ENCODE data around the gene JAML.
"Not testable (repeated sequence)": the region's sequence is repeated elsewhere in the genome, so short reads cannot be mapped to it uniquely, and the experiment has no call there.

The JAML gene

DNA sequence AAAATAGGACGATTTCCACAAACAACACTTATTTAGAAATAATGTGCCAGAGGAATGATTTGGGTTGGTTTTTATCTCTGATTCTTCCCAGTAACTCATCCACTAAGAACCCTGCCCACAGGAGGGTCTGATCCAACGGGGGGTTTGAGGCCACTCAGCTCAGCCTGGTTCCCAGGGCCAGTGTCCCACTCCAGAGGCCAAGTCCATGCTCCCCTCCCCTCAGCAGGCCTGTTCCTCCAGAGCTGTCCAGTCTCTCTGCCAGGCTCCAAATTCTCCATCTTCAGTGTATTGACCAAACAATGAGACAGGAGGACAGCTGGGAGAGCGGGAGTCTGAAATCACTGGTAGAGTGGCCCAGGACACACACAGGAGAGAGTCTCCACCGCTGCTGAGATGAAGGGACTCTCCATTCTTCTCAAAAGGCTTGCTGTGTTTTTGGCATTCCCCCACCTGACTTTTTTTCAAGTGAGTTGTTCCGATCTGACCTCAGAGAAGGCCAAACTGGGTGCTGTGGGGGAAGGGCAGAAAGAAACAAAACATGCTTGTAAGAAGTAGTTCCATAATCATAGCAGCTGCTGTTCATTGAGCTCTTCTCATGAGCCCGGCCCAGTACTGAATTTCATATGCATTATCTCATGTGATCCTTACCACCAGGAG is 30.8 kb downstream of the JAML start:
- DNase-seq (ENCODE audit: low read depth, low spot score): no peak

DNA sequence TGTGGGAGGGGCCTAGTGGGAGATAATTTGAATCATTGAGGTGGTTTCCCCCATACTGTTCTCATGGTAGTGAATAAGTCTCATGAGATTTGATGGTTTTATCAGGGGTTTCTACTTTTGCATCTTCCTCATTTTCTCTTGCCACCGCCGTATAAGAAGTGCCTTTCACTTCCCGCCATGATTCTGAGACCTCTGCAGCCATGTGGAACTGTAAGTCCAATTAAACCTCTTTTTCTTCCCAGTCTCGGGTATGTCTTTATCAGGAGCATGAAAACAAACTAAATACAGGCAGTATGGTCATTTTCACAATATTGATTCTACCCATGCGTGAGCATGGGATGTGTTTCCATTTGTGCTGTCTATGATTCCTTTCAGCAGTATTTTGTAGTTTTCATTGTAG is 32.0 kb downstream of the JAML start:
- DNase-seq (ENCODE audit: low read depth, low spot score): not testable (repeated sequence)

DNA sequence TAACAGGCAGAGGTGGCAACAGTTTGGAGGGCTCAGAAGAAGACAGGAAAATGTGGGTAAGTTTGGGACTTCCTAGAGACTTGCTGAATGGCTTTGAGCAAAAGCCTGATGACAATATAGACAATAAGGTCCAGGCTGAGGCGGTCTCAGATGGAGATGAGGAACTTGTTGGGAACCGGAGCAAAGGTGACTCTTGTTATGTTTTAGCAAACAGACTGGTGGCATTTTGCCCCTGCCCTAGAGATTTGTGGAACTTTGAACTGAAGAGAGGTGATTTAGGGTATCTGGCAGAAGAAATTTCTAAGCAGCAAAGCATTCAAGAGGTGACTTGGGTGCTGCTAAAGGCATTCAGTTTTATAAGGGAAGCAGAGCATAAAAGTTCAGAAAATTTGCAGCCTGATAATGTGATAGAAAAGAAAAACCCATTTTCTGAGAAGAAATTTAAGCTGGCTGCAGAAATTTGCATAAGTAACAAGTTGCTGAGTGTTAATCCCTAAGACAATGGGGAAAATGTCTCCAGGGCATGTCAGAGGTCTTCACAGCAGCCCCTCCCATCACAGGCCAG is 33.8 kb downstream of the JAML start:
- not testable (repeated sequence) for DNase-seq (ENCODE audit: low read depth, low spot score)

DNA sequence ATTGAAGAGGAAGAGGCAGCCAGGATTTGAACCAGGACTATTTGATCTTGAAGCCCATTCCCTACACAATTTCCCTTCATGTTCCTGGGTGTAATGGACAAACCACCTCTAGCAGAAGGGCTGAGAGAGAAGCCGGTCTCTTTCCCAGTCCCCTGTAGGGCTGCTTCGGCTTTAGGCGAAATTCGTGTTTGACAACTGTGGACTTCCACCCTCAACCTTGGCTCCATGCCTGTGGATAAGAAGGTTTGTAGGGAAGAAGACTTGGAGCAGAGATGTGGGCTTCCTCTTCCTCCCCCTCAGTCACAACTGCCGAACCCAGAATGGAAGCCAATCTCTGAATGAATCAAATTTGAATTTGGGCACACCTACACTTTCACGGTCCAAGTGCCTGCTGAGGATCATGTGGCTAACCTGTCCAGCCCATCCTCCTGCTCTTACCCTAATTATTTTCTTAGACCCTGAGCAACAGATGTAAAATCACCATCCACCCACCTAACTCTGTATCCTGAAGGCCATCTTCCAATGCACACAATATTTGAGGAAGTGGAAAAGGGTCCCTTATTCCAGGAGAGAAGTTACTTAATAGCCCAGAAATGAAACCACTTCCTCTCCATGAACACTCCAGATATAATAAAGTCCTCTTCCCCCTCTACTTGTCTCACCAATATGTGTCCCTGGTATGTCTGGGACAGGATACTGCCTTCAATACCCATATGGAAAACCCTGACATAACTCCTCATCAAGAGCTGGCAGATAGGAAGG is 38.3 kb downstream of the JAML start:
- no peak for DNase-seq (ENCODE audit: low read depth, low spot score)

DNA sequence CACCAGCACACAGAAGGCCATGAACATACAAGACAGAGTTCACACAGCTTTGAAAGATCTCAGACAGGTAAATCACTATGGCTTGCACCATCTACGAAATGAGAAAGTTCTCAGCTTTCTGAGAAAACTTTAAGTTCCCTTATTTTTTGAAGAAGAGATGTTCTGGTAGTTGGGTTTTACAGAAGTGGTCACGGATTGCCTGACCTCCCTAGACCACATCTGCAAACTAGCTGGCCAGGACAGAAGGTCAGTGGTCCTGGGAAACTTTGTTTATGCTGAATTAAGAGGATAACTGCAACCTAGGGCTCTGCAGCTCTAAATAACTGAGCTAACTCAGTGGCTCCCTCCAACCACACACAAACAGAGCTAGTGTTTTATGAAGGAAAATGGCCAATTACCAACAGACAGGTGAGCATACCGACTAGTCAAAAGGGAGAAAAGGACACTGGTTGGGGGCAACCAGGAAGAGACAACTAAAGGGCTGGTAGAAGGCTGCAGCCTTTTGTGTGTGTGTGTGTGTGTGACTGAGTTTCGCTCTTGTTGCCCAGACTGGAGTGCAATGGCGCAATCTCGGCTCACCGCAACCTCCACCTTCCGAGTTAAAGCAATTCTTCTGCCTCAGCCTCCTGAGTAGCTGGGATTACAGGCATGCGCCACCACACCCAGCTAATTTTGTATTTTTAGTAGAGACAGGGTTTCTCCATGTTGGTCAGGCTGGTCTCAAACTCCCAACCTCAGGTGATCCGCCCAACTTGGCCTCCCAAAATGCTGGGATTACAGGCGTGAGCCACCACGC is 39.8 kb downstream of the JAML start:
- no peak for DNase-seq (ENCODE audit: low read depth, low spot score)

DNA sequence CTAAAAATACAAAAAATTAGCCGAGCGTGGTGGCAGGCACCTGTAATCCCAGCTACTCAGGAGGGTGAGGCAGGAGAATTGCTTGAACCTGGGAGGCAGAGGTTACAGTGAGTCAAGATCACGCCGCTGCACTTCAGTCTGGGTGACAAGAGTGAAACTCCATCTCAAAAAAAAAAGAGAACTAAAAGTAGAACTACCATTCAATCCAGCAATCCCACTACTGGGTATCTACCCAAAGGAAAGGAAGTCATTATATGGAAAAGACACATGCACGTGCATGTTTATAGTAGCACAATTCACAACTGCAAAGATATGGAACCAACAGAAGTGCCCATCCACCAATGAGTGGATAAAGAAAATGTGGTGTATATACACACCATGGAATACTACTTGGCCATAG is 41.1 kb downstream of the JAML start:
- not testable (repeated sequence) for DNase-seq (ENCODE audit: low read depth, low spot score)

DNA sequence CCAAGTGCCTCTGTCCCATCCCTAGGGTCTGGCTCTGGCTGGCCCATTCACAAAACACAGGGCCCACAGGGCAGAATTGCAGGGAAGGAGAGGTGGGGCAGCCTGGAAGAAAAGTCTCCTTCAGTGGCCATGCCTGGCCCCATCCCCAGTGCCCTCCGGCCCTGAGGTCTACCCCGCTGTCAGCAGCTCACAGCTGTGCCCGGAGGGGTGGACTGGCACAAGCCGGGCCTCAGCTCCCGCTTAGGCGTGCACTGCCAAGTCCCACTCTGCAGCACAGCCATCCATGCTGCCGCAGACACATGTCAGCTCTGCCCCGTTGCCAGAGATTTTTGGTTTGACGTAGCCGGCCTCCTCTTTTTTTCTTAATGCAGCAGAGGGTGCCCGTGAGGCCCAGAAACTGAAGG is 44.5 kb downstream of the JAML start:
- peak; percentile 73 for DNase-seq (ENCODE audit: low read depth, low spot score)

DNA sequence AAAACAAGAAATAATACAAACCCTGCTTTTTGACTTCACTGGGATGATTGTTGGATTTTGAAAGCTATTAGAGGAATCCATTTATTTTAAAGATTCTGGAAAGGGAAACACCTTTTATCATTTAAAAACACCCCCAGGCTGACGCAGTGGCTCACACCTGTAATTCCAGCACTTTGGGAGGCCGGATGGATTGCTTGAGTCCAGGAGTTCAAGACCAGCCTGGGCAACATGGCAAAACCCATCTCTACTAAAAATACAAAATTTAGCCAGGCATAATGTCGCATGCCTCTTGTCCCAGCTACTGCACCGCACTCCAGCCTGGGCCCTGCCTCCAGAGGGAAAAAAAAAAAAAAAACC is 48.1 kb downstream of the JAML start:
- no peak for DNase-seq (ENCODE audit: low read depth, low spot score)

DNA sequence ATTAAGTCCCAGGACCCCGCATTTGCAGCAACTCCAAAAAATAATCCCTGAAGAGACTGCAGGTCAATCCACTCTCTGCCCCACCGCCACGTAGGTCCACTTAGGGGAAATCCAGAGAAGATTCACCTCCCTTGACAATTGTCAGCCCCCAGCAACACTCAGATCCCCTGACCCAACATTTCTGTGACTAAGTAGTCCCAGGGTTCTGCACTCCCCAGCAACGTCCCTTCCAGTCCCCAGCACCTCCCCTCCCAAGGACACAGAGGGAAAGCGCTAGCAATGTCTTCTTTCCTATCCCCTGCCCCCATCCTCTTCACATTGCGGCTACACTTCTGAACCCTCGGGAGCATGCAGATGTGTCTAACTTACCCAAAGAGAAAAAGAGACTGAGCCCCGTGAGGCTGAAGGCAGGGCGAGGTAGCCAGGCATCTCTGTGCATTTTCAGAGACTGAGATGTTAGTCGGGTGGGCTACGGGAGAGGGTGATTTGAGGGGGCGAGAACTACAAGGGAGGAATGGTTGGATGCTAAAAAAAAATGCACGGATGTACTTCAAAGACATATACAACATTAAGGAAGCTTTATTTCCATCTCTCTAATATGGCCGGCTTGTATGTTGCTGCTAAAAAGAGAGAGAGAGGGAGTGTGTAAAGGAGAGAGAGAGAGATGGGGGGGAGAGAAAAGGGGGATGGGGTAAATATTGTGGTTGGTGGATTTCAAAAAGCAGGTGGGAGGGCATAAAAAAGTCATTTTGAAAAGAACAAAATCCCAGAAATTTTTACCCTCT is 48.6 kb downstream of the JAML start, which contains the start of gene SCN2B:
TSS of gene SCN2B (minus strand) at position 647 of the 785 bp plus-strand sequence. CDS start at position 439, 208 bp downstream.
- no peak for DNase-seq (ENCODE audit: low read depth, low spot score)

DNA sequence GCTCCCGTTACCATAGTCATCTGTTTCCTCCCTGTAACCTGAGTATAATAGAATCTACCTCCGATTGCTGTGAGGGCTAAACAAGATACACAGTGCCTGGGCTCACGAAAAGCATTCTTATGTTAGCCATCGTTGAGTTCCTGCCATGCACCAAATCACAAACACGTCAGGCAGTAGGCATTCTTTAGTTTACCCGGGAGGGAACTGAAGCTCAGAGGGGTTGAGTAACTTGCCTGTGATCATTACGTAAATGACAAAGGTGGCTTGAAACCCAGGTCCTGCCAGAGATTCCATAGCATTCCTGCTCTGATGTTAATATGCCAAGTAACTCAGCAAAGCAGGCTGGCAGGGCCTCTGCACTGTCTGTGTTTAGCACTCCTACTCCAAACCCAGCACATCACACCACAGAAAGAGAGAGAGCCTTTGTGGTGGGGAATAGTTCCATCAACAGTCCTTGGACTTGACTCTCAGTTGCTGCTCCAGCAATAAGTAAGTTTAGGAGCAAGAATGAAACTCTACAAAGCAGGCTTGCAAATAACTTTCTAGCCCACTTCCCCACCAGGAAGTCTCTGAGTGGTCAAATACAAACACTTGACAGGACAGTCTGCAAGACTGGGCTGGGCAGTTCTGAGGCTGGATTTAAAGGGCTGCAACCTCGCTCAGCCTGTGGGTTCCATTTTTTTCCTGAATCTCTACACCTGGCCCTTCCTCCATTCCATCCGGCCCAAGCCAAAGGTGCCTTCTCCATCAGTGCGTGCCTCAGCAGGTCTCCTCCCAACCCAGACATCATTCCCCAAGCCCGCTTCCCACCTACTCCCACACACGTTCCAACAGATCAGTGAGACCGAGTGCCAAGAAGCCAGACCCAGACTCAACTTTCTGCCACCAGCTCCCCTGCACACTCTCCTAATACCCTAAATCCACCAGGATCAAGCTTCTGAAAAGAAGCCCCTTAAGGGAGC is 49.5 kb downstream of the JAML start:
- DNase-seq (ENCODE audit: low read depth, low spot score): no peak

DNA sequence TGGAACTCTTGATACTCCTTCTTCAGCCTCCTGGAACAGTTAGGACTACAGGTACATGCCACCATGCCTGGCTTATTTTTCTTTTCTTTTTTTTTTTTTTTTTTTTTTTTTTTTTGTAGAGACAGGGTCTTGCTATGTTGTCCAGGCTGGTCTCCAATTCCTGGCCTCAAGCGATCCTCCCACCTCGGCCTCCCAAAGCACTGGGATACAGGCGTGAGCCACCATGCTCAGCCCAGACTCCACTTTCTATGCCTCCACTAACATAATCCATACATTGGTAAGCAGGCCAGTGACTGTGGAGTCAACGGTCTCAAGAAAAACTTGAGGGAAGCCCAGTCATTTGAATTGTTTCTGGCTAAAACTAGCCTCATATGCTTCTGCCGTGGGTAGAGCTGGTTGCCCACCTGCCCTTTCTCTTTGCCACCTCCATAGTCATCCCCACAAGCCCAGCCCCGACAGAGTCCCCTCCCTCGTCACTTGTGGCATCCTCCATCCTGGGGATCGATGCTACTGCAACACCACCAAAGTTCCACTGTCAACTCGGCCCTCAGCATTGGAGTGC is 50.7 kb downstream of the JAML start:
- no peak for DNase-seq (ENCODE audit: low read depth, low spot score)

DNA sequence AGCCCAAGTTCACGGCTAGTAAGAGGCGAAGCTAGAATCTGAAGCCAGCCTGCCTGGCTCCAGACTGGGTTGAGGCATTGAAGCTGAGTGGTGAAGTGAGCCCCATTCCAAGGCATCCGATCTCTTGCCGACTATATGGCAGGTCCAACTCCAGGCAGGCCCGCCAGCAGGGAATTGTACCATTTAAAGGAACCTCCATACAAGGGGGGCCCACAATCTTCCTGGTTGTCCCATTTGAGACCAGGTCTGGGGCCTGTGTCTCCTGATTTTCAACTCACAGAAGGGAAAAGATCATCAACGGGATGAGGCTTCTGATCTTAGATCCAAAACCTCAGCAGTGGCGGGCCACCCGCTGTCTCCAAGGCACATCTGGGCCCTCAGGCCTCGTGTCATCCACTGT is 52.5 kb downstream of the JAML start:
- no peak for DNase-seq (ENCODE audit: low read depth, low spot score)

DNA sequence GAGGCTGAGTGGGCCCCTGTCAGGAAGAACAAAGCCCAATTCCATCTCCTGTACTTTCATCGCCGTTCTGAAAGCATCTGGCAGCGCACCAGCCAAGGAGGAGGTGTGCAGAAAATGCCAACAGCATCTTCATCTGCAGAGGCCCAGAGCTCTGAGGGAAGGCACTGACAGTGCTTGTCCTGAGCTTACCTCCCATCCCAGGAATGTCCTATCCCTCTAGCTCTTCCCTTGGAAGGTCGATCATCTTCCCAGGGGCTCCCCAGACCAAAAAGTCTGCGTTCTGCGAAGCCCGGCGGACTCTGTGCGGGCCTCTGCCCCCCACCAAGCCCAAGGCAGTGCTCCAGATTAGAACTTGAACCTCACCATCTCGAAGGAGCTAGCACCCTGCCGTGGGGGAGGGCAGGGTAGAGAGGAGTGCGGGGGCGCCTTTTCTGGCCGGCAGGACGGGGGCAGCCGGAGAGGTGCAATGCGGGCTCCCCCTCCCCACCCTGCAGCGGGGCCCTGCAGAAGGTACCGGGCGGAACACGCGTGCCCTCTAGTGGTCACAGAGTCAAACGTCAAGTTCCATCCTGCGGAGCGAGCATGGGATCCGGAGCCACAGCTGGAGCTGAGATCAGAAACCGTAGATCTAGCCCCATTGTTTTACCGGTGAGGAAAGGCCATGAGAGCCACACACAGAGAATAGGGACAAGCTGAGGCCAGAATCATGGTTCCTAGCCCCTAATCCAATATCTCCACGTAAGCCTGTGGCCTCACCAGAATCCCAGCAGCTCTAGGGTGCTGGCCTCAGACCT is 53.3 kb downstream of the JAML start:
- peak; percentile 84 for DNase-seq (ENCODE audit: low read depth, low spot score)

DNA sequence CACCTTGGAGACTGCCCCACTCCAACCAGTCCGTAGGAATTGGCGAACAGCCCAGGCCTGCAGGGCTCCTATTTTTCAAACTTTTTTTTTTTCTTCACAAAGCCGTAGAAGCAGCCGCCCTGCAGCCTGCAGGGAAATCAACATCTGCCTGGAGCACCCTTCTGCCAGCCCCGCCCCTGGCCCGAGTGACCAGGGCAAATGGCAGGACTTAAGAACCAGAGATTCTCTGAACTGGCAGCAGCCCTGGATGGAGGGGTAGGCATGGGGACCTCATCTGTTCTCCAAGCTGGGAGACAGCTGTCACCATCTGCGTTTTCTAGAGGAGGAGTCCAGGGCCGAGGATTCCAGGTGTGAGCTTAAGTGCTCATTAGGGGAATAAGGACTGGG is 53.9 kb downstream of the JAML start:
- no peak for DNase-seq (ENCODE audit: low read depth, low spot score)

DNA sequence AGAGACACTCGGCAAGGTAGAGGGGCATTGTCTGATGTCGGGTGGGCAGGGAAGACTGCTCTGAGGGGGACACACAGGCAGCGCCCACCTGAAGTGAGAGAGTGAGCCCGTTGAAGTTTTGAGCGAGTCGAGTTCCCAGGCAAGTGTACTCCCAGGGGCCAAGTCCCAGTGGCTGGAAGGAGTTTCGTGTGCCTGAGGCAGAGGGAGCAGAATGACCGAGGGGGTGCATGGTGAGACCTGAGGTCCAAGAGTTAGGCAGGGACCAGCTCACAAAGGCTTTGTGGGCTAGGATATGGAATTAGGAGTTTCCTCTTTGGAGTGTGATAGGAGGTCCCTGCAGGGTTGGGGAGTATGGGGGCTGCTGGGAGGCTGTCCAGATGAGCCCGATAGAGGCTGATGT is 54.6 kb downstream of the JAML start:
- no peak for DNase-seq (ENCODE audit: low read depth, low spot score)

DNA sequence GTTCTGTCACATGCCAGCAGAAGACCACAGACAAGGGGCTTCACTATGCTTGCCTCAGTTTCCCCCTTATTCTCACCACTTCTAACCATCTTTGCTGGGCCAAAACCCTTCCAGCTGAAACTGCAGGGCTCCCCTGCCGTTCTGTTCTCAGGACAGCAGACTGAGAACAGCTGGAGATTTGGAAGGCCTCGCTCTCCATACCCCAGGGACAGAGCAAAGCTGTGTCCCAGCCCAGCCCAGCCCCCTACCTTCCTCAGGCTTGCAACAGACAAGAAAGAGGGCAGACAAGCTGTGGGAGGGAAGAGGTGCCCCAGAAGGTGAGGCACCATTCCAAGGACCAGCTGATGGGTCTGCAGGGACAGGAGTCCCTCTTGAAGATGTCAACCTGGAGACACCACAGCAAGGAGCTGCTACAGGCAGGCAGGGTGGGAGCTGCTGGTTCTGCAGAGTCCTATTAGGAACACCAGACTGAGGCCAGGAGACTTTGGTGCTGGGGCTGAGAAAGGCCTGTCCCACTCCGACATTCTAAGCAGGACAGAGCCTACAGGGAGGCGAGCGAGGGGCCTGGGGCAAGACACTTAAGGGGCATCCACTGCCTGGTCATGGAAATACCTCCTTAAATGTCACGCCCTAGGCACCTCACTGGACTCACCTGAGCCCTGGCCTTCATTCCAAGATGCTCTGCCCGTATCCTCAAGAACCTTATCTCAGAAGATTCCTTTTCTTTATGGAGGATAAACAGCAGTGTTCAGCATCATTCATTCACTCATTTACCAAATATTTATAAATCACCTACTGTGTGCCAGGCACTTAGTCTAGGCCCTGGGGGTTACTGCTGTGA is 55.3 kb downstream of the JAML start:
- DNase-seq (ENCODE audit: low read depth, low spot score): no peak

DNA sequence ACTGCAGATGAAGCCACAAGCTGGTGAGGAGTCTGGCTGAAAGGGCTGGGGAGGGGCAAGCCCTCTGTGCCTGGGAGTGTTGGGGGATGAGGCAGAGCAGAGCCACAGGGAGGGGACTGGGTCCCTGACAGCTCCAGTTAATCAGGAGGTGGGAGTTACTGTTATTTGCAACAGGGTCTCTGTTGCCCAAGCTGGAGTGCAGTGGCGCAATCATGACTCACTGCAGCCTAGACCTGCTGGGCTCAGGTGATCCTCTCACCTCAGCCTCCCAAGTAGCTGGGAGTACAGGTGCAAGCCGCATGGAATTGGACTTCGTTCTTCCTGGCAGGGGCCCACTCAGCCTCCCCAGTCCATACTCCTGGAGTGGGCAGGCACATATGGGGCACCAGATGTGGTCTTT is 56.1 kb downstream of the JAML start:
- no peak for DNase-seq (ENCODE audit: low read depth, low spot score)

DNA sequence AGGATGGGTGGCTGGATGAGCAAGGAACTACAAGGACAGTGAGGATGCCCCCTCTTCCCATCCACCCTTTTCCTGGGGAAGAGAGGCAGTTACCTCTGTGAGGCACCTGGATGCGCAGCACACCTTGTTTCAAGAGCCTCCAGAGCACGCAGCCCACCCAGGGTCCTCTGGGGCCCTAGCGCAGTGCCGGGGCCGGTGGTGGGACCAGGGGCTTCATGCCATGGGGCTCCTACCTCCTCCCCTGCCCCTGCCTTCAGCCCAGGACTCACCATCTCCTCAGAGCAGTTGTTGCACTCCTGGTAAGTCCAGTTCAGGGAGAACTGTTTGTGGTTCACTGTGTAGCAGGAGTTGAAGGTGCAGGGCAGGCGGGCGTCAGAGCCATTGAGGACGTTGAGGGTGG is 56.5 kb downstream of the JAML start:
- DNase-seq (ENCODE audit: low read depth, low spot score): no peak

Measured in ELF-1 (cell line).